ENCODE measurements around the gene PLD4.

- no peak for TF ChIP-seq CTCF (IDR thresholded peaks at IDR 0.05)
- no peak for TF ChIP-seq POLR2A (IDR thresholded peaks at IDR 0.05)
Observed at GRCh38 chr14:104899781-104900180, 24.9 kb upstream of the PLD4 start.

All from body of pancreas (tissue), 4 donors.